GM18858 (cell line): ENCODE data around the gene CHMP2A.
"Not testable (repeated sequence)": the region's sequence is repeated elsewhere in the genome, so short reads cannot be mapped to it uniquely, and the experiment has no call there.

Source experiments
- ATAC-seq: cut with Tn5 transposase; IDR thresholded peaks from one replicate; pipeline ENCODE4 v1.9.1; 2021; ENCODE audit not compliant: unreplicated experiment

The CHMP2A gene

DNA sequence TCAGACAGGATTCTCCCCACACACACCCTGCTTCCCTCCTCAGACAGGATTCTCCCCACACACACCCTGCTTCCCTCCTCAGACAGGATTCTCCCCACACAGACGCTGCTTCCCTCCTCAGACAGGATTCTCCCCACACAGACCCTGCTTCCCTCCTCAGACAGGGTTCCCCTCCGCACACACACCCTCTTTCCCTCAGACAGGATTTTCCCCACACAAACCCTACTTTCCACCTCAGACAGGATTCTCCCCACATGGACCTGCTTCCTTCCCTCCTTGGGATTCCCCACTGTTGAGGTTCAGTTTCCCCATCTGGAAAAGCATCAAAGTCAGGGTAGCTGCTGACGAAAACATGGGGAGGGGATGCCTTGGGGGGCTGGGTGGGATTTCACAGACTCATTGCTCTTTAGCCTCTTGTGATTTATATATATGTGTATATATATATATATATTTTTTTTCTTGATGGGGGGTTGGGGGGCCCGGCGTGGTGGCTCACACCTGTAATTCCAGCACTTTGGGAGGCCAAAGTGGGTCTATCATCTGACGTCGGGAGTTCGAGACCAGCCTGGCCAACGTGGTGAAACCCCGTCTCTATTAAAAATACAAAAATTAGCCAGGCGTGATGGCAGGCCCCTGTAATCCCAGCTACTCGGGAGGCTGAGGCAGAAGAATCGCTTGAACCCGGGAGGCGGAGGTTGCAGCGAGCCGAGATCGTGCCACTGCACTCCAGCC lies 12.1 kb downstream of the CHMP2A start:
- not testable (repeated sequence) for ATAC-seq

DNA sequence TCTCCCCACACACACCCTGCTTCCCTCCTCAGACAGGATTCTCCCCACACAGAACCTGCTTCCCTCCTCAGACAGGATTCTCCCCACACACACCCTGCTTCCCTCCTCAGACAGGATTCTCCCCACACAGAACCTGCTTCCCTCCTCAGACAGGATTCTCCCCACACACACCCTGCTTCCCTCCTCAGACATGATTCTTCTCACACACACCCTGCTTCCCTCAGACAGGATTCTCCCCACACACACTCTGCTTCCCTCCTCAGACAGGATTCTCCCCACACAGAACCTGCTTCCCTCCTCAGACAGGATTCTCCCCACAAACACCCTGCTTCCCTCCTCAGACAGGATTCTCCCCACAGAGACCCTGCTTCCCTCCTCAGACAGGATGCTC lies 15.7 kb downstream of the CHMP2A start:
- not testable (repeated sequence) for ATAC-seq

DNA sequence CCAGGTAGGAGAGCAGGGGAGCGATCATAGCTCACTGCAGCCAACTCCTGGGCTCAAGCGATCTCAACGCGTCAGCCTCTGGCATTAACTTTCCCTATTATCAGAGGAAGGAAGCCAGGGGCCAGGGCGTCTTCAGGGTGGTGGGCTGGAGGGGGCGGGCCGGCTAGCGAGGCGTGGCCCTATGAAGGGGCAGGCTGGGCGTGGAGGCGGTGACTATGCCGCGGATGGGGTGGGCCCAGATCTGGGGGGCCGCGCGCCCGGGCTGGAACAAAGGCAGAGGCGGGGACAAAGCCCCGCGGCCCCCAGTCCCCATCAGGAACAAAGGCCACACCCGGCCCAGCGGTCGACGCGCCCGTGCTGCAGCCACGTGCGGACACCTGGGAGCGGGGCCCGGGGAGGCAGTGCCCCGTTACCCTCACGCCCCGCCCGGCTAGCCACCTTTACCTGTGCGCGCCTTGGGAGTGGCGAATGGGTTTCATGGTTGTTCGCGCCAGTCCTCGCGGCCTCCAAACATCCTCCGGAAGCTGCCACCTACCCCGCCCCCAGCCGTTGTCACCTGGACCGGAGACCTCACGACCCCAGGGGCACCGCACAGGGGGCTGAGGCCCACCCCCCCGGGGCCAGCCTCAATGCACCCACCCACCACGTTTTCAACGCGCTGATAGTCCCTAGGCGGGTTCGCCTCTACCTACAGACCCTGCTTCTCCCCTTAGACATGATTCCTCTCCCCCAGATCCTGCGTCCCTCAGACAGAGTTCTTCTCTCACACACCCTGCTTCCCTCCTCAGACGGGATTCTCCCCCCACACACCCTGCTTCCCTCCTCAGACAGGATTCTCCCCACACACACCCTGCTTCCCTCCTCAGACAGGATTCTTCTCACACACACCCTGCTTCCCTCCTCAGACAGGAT lies 16.4 kb downstream of the CHMP2A start:
- ATAC-seq, result no peak

DNA sequence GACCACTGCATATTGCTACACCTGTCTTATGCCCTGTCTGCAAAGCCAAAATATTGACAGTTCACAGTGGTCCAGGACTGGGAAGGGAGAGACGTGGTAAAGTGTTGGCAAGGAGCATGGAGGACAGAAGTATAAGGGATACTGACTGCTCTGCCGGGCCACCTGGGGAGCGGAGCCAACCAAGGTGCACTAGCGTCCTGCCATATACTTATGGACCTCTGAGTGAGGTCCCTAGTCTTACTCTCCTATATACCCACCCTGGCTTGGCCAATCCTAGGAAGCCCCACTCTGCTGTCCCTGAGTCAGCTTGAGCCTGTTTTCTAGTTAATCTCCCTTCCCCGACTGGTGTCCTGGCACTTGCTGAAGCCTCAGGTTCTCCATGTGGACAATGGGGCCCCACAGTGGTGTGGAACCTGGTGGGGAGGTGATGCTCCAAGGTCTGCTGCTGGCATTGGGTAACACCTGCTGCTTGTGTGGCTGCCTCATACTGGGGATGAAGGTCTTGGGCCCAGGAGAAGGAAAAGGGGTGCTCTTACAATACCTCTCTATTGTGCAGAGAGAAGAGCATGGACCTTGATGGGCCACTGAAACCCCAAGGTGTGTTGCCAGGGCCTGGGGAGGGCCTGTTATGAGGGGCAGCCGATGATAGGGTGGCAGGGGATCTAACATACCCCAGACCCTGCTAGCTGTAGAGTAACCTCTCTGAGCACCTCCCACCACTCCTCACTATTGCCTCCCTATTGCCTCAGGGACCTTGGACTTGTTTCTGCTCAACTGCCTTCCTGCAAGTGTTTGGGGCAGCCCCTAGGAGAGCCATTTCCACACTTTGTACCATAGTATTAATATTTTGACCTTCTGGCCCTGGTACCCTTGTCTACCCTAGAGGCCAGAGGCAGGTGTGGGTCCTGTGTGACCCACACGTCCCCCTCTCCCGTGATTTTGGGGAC lies 17.8 kb downstream of the CHMP2A start:
- ATAC-seq, result no peak

DNA sequence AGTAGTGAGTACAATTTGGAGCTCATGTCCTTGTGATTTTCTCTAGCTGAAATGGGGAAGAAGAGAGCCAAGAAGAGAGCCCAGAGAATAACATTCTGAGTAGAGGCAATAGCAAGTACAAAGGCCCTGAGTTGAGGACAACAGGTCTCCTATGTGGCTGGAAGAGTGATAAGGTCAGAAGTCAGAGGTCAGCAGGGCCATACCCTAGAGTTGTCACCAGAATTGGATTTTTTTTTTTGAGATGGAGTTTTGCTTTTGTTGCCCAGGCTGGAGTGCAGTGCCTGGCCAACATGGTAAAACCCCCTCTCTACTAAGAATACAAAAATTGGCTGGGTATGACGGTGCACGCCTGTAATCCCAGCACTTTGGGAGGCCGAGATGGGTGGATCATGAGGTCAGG lies 19.0 kb downstream of the CHMP2A start:
- no peak for ATAC-seq

DNA sequence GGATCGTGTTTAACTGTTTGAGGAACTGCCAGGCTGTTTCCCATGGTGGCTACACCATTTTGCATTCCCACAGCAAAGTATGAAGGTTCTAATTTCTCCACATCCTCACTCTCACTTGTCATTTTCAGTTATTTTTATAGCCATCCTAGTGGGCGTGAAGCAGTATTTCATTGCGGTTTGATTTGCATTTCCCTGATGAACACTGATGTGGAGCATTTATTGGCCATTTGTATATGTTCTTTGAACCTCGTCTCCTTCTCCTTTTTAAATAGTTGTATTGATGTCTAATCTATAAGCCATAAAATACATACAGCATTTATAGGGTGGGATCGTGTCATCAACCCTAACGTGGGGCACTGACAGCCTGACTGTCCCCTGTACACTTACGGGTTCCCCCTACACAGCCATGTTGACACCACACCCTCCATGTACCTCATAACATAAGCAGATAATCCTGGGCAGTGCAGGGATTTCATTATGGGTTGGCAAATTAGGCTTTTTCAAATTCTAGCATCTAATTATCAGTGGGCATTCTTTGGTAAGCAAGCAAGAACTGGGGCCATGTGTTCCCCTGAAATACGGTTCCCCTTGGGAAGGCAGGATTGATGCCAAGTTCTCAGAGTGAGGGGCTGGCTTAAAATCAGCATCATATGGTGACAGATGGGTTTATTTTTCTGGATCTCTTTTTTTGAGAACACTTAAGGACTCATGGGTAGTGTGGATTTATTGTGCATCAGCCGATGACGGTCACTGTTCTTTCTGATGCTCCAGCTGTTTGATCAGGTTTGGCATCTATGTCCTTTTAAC lies 23.7 kb downstream of the CHMP2A start:
- no peak for ATAC-seq

DNA sequence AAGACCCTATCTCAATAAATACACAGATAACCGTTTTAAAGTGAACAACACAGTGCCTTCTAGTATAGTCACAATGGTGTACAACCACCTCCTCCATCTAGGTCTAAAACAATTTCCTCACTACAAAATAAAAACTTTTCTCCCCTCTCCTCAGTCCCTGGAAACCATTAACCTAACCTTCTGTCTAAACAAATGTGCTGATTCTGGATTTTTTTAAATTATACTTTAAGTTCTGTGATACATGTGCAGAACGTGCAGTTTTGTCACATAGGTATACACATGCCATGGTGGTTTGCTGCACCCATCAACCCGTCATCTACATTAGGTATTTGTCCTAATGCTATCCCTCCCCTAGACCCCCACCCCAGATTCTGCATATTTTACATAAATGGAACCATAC lies 25.5 kb downstream of the CHMP2A start:
- ATAC-seq, result no peak

DNA sequence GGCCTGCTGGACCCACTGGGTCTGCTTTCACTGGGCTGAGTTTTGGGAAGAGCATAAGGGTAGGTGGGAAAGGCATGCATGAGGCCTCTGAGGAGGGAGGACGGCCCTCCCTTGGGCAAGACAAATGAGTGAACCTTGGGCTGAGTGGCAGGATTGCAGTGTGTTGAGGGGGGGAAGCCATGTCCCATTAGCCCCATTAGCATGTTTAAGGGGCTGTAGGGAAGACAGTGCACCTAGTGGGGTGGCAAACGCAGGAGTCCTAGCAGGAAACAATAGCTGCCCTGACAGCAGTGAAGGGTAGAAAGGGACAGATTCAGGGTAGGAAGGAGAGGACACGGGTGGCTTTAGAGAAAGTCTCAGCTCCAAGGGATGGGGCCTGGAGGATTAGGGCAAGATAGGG lies 32.2 kb downstream of the CHMP2A start:
- no peak for ATAC-seq

DNA sequence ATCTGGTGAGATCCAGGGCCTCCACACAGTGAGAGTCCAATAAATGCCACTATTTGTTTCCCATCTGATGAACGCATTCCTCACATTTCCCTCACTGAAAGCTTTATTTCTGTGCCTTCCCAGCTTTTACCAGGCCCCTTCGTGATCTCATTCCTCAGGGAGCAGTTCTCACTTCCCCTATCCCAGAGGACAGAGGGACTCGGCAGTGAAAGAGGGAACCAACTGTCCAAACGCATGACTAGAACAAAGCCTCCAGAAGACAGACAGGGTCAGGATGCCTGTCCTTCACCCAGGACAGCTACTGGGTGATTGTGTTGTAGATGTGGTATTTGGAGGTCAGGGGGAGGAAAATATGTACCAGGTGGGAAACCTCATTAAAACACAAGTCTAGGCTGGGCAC lies 33.3 kb downstream of the CHMP2A start:
- ATAC-seq, result no peak

DNA sequence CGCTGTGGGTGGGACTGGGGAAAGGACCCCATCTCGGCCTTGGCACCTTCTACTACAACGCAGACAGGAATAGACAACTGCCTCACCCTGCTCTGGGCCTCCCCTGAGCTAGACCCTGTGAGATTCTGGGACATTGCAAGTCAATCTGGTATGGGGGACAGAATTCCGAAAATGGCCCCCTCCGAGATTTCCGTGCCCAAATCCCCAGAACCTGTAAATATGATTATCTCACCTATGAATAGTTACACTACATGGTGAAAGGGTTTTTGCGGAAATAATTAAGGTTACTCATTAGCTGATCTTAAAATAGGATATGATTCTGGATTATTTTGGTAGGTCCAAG lies 34.7 kb downstream of the CHMP2A start:
- ATAC-seq, result no peak

DNA sequence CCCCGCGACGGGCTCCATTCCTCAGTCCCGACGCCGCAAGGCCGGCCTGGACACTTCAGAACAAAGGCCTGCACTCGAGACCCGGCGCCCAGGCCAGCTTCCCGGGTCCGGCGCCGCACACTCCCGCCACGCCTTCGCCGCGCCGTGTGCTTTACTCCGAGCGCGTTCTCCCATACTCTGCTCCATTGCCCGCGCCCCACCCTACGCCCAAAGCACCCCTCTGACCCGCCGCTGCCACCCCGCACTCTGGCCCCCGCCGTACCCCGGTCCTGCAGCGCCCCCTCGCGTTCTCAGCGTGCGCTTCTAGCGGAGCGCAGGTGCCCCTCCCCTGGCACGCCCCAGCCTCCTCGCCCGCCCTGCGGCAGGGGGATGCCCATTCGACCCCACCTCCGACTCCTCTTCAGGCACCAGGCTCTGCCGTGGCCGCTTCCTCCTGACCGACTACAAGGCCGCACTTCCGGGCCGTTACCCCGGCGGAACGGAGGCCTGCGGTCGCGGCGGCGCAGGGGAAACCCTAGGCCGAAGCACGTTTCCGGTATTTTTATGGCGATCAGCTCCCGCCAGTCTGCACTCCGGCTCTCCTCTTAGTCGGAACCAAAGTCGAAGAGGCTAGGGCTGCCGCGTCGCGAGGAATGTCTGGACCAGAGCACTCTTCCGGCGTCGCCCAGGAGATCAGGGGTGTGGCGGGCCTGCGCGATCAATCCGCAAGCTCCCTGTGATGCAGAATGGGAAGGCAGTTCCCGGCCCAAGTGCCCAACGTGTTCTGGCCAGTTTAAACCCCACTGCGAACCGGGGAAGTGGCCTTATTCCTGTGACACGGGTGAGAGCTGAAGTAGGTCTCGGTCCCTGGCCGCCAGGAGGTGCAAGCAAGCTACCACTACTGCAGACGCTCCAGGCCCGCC lies 35.3 kb downstream of the CHMP2A start, which contains the start of gene ZBTB45:
ZBTB45 (minus strand) TSS at position 456 of the 902 bp plus-strand sequence. CDS start 2,137 bp downstream, outside the sequence.
- peak; percentile 77 for ATAC-seq

DNA sequence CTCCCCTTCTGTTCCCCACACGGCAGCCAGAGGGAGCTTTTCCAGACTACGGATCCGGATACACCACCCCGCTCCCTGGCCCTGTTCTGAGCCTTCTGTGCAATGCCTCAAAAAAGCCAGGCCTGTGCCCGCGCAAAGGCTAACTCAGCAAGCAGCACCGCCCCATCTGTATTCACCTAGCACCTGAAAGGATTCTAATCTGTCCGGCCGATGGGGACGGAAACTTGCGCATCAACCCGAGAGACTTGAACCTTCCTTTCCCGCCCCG lies 35.9 kb downstream of the CHMP2A start:
- no peak for ATAC-seq

DNA sequence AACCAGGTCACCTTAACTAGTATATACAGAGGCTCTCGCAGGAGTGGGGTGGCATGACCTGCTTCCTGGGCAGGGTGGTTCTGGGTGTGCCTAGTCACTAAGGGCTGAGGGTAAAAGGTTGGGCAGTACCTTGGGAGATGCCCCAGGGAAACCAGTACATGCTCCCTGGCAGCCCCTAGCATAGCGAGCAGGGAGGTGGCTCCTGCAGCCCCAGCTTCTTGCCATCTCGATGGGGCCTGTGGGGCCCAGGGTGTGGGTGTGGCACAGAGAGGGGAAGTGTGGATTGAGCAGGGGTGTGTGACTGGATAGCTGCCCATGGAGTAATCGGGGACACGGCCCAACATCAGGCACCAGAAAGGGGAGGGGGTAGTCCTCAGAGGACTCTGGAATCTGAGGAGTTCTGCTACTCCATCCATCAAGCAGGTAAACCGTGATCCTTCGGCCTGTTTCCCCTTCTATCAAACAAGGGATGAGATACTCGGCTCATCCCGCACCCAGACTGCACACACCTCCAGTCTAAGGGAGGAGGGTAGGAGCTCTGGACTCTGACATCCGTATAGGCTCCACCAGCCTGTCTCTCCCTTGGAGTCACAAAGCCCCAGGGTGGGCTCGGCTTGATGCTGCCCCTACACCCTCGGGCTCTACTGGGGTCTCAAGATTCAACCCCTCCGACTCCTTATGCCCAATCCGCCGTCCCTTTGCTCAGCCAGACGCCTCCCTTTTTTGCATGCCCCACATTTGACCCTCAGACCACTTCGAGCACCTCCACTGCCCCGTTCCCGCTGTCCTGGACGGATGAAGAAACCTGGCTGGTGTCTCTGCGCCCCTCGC lies 36.4 kb downstream of the CHMP2A start:
- ATAC-seq, result no peak

DNA sequence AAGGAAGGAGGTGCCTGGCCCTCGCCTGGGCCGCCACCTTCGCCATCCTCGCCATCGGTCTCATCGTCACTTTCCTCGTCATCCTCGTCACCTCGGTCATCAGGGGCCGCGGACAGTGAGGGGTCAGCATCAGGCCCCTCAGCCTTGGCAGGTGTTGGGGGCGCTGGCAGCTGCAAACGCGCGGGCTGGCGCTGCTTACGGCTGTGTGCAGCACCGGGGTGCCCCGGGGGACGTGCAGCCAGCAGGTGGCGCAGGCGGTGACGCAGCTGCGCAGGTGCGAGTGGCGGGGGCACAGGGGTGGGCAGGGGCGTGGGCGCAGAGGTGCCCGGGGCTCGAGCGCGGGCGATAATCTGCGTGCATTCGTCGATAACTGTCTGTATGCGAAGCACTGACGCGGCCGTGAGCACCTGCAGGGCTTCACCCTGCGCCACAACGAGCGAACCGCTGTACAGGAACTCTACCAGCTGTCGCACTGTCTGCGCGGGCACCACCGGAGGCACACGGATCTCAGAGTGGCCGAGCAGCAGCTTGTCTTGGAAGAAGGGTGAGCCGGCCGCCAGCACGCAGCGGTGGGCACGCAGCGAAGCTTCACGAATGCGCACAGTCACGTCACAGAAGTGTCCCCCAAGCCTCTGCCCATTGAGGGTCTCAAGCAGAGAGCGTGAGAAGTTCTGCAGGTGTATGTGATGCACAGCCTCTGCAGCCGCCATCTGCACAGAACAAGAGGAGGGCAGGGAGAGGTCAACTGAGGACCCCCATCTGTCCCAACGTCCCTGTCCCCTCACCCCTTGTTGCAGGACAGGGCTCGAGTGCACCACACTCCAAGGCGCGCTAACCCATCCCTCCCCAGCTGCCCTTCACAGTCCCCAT lies 37.7 kb downstream of the CHMP2A start:
- no peak for ATAC-seq

DNA sequence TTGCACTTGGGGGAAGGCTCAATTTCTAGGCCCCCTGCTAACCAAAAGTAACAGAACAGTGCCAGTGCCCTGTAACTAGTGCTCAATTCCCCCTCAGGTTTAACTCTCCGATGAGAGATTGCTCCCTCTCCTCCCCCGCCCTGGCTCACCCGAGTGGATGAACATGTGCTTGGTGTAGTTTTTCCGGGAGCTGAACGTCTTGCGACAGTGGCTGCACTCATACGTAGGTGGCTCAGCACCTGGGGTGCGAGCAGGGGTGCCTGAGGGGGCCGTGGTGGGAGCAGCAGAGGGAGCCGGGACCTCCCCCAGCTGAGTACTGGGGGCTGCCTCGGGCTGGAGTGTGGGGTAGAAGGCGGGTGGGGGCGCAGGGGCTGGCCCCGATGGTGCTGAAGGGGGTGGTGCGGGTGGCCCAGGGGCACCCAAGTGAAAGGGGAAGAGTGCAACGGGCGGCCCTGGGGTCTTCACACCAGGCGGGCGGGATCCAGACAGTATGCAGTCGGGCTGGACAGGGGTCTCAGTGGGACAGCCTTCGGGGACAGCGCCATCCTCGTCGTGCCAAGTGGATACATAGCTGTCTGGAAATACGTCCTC lies 38.6 kb downstream of the CHMP2A start:
- ATAC-seq, result no peak

DNA sequence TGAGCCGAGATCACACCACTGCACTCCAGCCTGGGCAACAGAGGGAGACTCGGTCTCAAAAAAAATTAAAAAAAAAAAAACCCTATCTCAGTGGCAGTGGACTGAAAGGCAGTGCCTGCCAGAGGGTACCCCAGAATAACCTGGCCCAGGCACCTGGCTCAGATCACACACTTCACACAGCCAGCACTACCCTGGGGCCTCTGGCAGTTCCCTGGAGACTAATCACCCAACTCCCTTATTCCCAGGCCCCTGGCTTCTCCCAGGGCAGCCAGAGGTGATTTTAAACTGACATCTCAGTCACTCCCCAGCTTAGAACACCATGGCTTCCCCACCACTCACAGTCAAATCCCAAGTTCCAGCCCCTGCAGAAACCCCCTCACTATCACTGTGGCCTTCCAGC lies 39.6 kb downstream of the CHMP2A start:
- no peak for ATAC-seq

DNA sequence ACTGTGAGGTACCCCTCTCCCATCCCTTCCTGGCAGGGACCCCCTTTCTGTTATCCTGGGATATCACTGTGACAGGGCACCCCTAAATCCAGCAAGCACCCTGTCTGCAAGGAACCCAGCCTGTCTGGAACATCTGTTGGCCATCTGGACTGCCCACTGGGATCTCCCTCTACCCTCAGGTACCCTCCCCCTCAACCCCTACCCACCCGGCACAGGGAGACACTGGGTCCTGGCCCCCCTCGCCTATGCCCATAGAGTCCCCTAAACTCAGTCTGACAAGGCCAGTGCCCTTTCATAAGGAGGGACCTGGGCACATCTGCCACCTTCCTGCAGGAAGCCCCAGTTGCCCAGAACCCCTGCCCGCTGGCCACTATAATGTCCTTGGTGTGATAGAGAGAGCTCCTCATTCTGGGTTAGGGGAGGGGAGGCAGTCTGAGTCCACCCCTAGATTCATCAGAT lies 40.3 kb downstream of the CHMP2A start:
- no peak for ATAC-seq
